GM11168 (cell line): ENCODE results near the gene C4A.
"Not testable (repeated sequence)": the region's sequence is repeated elsewhere in the genome, so short reads cannot be mapped to it uniquely, and the experiment has no call there.

ENCODE experiments used
- in situ Hi-C: fragments of 300-500 bp; cut with MboI; formaldehyde crosslinking; loops from one replicate; pipeline ENCODE4 v1.12.0; 2022; ENCODE audit warnings: low sequenced_read_pairs; ENCODE audit not compliant: unreplicated experiment

C4A gene

DNA sequence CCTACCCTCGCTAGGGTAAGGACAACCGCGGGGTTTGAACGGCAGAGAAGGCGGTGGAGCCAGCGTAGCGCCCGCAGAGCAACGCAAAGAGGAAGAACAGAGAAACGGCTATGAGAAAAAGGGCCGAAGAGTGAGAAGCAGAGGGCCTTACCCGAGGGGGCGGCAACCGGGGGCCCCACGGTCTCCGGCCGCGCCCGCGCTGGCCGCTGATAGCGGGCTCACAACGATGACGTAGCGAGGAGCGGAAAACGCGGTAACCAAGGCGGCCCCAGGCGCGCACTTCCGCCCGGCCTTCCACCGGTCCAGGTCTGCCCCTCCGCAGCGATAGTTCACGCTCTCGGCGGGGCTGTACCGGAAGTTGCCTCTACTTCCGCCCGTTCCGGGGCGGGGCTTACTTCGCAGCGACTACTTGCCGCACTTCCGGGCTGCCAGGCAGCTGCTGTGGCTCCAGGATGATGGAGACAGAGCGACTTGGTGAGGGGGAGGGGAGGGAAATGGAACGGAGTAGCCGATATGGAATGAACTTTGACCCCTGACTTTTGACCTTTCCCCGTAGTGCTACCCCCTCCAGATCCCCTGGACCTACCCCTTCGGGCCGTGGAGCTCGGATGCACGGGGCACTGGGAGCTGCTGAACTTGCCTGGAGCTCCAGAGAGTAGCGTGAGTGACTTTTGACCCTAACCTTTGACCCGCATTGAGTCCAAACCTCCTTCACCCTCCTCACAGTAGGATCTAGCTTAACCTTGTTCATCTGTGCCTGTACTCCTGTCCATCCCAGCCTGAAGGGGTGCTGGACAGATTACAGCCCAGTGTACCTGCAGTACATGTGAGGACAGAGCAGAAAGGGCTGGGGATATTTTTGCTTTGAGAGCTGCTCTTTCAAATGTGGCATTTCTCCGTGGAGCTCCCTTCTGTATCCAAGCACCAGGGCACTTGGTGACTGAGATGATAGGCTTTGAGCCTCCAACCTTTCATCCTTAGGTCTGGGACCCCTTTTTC, 22.8 kb upstream of the C4A start, which contains the start of the genes NELFE and SKIC2:
Gene NELFE, minus strand, starts transcription at position 231 of the 999 bp plus-strand sequence. CDS start 525 bp downstream, outside the sequence.
Gene SKIC2, plus strand, starts transcription at position 435 of the 999 bp plus-strand sequence. Its CDS starts 18 bp downstream, at position 453.
- in situ Hi-C loops, result no loop called here

DNA sequence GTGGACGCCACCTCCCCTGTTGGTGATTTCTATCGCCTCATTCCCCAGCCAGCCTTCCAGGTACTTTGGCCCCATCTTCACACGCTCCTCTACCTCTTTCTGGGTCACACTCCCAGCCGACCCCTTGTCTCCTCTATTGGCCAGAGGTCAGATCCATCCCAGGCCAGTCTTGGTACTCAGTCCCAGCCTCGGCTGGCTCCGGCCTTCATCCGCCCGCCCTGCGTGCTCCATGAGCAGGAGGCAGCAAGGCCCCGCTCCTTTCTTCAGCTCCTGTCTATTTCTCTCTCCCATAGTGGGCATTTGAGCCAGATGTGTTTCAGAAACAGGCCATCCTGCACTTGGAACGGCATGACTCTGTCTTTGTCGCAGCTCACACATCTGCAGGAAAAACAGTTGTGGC, 20.2 kb upstream of the C4A start:
- in situ Hi-C loops, result no loop called here

DNA sequence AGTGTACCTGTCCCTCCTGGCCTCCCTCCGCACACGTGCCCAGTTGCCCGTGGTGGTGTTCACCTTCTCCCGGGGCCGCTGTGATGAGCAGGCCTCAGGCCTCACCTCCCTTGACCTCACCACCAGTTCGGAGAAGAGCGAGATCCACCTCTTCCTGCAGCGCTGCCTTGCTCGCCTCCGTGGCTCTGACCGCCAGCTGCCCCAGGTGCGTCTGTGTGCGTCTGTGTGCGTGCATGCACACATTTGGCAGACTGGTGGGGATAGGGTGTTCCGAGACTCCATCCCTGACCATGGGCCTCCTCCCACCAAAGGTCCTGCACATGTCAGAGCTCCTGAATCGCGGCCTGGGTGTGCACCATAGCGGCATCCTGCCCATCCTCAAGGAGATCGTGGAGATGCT, 17.9 kb upstream of the C4A start:
- in situ Hi-C loops, result no loop called here

DNA sequence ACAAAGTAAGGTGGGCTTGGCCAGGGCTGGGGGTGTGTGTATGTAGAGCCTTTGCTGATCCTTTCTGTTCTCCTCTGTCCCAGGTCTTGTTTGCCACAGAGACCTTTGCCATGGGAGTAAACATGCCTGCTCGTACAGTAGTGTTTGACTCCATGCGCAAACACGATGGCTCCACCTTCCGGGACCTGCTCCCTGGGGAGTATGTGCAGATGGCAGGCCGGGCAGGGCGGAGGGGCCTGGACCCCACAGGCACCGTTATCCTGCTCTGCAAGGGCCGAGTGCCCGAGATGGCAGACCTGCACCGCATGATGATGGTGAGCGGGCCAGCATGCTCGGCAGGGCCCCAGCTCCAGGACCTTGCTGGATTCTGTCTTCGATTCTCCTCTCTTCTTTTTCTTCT, 16.2 kb upstream of the C4A start:
- in situ Hi-C loops, result no loop called here

DNA sequence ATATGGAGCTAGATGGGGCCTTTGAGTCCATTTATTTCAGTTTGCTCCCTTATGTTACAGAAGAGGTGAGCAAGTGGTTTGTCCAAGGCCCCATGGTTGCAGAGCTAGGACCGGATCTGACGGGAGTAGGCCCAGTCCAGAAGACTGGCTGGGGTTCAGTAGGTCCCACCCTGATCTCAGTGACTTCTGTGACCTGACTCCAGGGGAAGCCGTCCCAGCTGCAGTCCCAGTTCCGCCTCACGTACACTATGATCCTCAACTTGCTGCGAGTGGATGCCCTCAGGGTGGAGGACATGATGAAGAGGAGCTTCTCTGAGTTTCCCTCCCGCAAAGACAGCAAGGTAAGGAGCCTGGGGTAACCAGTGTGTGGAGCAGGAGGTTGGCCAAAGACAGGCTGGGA, 15.4 kb upstream of the C4A start:
- in situ Hi-C loops, result no loop called here

DNA sequence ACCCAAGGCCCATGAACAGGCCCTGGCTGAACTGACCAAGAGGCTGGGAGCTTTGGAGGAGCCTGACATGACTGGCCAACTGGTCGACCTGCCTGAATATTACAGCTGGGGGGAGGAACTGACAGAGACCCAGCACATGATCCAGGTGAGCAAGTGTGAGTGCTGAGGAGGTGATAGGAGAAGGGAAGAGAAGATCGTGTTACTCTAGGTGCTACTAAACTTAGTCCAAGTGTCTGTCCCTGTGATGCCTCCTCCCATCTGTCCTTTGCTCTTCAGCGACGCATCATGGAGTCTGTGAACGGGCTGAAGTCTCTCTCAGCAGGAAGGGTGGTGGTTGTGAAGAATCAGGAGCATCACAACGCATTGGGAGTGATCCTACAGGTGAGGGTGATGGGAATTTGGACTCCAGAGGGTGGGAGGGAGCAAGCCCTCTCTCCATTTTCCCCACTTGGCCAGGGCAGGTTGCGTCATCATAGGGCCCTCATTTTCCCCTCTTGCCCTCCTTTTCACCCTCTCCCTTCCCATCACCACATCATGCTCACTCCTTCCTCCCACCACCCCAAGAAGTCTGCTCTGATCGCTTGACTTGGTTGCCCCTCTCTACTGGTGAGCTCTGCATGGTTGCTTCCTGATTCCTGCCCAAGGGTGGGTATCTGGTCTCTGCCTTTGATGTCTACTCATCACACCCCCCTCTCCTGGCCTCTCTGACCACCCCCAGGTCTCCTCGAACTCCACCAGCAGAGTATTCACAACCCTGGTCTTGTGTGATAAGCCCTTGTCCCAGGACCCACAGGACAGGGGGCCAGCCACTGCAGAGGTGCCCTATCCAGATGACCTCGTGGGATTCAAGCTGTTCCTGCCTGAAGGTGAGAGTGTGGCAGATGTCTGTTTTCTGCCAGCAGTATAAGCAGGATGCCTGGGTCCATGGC, 14.6 kb upstream of the C4A start:
- in situ Hi-C loops, result no loop called here

DNA sequence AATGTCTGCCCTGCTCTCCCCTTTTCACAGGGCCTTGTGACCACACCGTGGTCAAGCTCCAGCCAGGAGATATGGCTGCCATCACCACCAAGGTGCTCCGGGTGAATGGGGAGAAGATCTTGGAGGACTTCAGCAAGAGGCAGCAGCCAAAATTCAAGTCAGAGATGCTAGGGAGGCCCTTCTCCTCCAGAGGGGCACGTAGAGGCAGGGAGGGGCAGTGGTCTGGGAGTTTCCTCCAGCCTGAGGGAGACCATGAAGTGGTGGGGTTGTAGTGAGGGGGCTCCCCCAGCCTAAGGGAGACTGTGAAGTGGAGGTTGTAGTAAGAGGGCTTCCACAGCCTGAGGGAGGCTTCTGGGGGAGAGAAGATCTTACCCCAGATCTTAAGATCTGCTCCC, 13.9 kb upstream of the C4A start:
- in situ Hi-C loops, result no loop called here

DNA sequence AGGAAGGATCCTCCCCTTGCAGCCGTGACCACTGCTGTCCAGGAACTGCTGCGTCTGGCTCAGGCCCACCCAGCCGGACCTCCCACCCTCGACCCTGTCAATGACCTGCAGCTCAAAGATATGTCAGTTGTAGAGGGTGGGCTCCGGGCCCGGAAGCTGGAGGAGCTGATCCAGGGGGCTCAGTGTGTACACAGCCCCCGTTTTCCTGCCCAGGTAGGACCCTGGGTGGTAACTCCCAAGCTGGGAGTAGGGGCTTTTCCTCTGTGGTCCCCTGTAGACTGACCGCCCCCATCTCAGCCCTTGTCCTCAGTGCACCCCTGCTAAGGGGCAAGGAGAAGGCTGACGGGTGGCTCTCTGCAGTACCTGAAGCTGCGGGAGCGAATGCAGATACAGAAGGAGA, 13.5 kb upstream of the C4A start:
- in situ Hi-C loops, result no loop called here

DNA sequence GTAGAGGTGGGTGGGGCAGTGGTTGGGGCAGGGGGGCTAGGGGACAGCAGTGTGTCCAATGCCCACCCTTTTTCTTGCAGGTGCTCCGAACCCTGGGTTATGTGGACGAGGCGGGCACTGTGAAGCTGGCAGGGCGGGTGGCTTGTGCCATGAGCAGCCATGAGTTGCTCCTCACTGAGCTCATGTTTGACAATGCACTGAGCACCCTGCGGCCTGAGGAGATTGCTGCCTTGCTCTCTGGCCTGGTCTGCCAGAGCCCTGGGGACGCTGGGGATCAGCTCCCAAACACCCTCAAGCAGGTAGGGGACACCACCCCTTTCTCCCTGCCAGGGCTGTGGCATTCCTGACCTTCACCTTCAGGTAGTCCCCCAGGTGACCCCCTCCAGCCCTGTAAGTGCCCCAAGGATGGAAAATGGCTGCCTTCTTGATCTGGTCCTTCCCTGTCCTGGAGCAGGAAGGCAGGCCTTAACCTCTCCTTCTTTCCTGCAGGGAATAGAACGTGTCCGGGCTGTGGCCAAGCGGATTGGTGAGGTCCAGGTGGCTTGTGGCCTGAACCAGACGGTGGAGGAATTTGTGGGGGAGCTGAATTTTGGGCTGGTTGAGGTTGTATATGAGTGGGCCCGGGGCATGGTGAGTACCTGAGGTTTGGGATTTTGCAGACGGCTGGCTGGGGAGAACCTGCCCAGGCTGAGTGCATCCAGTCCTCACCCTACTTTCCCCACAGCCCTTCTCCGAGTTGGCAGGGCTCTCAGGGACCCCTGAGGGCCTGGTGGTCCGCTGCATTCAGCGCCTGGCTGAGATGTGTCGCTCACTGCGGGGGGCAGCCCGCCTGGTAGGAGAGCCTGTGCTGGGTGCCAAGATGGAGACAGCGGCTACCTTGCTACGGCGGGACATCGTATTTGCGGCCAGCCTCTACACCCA, 12.8 kb upstream of the C4A start:
- in situ Hi-C loops, result no loop called here

DNA sequence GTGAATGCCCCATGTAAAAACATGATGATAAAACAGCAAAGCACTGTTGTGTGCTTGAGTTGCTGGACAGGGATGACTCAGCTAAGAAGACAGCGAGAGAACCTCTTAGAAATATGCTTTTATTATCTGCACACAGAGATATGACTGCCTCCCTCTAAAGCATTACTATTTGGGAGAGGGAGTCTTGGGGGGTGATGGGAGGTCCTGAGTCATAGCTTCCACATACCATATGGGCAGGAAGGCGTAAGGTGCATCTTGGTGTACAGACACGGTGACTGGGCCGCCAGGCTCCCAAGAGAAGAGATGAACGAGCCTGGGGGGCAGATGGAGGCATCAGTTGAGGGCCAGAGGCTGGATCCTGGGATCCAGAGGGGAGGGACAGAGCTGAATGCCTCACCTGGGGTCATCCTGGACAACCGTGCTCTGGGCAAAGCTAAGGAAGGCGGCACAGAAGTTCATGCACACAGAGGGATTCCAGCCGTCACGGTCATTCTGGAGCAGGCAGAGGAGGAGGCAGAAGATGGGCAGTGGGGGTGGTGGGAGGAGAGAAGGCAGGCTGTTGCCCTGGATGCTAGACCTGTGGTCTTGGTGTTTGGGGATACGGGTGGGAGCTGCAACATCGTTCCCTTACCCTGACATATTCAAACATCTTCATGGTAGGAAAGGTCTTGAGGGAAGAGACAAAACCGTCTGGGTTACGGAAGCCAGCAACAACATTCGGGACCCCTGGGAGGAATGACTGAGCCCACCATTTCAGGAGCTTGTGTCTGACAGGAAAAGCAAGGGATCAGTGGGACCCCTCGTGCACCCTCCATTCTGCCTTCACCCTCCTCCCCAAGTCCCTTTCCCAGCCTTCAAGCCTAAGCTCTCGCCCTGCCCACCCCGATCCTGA, 11.9 kb upstream of the C4A start:
- in situ Hi-C loops, result no loop called here

DNA sequence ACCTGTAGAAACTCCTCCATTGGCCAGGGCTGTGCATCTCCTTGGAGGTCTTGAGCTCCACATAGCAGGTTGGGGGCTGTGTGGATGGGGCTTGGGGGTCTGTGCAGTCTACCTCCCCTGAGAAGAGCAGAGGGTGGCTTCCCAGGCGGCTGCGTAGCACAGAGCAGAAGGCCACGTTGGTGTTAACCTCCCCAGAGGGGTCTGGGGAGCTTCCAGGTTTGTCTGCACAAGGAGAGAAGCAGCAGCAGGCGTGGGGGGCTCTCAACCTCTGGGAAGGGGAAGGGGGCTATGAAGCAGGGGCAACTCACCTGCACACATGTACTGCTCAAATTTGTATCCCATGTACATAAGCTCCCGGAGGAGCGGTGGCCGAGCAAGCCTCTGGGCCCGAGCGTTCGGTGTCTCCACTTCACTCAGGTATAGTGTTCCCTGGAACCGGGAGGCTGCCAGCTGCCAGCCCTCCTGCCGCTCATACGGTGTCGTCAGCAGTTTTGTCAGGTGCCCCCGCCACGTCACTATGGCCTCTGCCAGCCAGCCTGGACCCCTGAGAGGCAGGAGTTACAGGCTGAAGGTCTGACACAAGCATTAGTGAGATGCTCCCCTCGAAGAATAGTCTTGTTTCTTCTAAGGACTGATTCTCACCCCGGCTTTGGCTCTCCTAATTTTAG, 11.1 kb upstream of the C4A start:
- in situ Hi-C loops, result no loop called here

DNA sequence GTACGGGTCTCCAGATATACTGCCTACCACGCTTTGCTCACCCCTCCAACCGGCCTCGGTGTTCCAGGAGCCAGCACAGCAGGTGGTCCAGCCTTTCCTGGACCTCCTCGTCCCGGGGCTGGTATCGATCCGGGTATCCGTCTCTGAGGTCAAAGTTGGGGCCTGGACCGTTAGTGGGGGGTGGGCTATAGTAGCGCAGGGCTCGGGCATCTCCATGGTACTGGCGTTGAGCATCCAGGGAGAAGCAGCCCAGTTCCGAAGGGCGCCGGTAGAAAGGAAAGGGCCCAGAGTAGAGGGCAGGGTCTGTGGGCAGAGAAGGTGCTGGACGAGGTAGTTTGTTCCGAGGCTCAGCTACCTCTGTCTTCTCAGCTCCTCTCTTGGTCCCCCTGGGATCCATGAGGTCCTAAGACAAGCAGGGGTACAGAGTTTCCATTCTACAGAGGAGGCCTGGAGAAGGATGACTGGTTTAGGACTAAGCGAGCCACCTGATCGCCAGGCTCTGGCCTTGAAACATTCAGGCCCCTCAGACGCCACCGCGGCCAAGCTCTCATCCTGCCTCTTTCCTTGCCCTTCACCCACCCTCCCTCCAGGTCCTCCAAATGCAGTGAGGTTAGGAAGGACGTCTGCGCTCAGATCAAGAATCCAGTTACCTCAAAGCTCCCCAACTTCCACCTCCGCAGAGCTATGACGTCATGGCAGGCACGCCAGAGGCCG, 10.4 kb upstream of the C4A start:
- in situ Hi-C loops, result no loop called here

DNA sequence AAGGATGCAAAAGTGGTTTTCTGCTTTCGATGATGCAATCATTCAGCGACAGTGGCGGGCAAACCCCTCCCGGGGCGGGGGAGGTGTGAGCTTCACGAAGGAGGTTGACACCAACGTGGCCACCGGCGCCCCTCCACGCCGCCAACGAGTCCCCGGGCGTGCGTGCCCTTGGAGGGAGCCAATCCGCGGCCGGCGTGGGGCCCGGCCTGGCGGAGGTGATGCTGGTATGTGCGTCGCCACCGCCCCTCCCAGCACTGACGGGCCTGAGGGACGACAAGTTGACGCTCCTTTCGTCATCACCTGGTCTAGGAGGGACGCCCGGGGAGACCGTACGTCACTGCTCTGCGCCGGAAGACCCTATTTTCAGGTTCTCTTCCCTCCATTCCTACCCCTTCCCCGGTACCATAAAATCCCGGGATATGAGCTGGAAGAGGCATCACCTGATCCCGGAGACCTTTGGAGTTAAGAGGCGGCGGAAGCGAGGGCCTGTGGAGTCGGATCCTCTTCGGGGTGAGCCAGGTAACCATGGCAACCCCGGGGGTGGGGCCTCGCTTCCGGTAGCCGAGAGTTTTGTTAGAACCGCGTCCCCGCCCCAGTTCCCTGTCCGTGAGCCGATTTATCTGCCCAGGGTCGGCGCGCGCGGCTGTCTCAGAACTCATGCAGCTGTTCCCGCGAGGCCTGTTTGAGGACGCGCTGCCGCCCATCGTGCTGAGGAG, 9.7 kb upstream of the C4A start, which contains the start of gene DXO:
Gene DXO, minus strand, starts transcription at position 146 of the 716 bp plus-strand sequence. CDS start 463 bp downstream, outside the sequence.
- in situ Hi-C loops, result no loop called here

DNA sequence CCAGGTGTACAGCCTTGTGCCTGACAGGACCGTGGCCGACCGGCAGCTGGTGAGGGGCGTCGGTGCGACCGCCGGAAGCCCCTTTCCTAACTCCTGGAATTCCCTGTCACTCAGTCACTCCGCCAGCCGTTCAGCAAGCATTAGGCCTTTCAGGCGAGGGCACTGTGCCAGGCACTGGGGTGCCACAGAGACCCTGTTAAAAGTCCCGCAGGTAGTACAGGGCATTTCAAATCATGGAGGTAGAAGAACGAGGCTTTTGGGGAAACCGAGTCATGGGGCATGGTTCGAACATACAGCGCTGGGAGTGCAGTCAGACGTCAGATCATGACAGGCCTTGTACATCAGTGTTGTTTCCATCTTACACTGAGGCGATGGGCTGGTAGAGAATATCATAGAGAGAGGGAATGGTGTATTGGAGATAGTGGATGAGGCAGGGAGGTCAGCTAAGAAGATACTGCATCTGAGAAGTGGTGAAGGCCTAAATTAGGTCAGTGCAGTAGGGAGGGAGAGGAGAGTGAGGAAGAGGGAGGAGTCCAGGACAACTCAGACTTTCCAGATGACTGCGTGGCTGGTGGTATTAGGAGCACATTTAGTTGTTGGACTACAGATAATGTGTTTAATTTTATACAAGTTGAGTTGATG, 9.0 kb upstream of the C4A start:
- in situ Hi-C loops, result no loop called here

DNA sequence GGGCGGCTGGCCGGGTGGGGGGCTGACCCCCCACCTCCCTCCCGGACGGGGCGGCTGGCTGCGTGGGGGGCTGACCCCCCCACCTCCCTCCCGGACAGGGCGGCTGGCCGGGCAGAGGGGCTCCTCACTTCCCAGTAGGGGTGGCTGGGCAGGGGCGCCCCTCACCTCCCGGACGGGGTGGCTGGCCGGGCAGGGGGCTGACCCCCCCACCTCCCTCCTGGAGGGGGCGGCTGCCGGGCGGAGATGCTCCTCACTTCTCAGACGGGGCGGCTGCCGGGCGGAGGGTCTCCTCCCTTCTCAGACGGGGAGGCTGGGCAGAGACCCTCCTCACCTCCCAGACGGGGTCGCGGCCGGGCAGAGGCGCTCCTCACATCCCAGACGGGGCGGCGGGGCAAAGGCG, 5.8 kb upstream of the C4A start:
- in situ Hi-C loops, result not testable (repeated sequence)

DNA sequence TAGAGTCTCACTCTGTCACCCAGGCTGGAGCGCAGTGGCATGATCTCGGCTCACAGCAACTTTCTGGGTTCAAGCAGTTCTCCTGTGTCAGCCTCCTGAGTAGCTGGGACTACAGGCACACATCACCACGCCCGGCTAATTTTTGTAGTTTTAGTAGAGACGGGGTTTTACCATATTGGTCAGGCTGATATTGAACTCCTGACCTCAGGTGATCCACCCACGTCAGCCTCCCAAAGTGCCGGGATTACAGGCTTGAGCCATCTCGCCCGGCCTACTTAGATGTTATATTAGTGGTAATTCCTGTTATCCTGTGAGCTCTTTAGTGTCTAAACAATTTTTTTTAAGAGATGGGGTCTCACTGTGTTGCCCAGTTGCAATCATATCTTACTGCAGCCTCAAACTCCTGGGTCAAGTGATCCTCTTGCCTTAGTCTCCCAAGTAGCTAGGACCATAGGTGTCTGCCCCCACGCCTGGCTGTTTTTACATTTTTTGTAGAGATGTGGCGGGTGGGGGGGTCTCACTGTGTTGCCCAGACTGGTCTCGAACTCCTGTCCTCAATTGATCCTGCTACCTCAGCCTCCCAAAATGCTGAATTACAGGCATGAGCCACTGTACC, 3.9 kb upstream of the C4A start:
- in situ Hi-C loops, result no loop called here
